MM.1S (cell line): ENCODE results near the gene TTC33.

Experiments
- CTCF ChIP-seq: fragments of 300-600 bp; sonication (generic); IDR thresholded peaks from 2 replicates; pipeline ENCODE4 v1.5.1; 2016; ENCODE audit warnings: antibody characterized with exemption, low read length, mixed read lengths
- EZH2 ChIP-seq: fragments of 300-600 bp; sonication (generic); optimal IDR thresholded peaks from 2 replicates; pipeline ENCODE3; 2017; ENCODE audit warnings: low read depth, mild to moderate bottlenecking, antibody characterized with exemption, low read length, mixed read lengths

- TF ChIP-seq CTCF = no peak
- TF ChIP-seq EZH2 = no peak
These were observed 55.5 kb downstream of the TTC33 start for GRCh38 chr5:40700116-40700782.
